Measurements from ENCODE around the gene ARF4.

ARF4 gene

GRCh38 chr3:57556459-57557084, 40.6 kb downstream of the ARF4 start:
- peak overlapping the region; percentile 89 to 100 for H3K4me3 ChIP-seq (ENCODE audit: low read length in 2 of 2)
- H3K4me1 ChIP-seq (ENCODE audit: control insufficient read depth in 2 of 2, insufficient read depth in 2 of 2, low read length in 2 of 2): peaks cover 18 to 23% of the 10 kb centered on the region in 2 donors
- peak overlapping the region; percentile 78 to 97 for H3K9ac ChIP-seq (ENCODE audit: low read depth in 1 of 2, low read length in 2 of 2)
- H3K27me3 ChIP-seq (ENCODE audit: control insufficient read depth in 2 of 2, insufficient read depth in 2 of 2, low read length in 2 of 2): no peaks in the 10 kb centered on the region
- H3K27ac ChIP-seq (ENCODE audit: low read depth in 2 of 2, low read length in 2 of 2): peak overlapping the region; percentile 89 to 91
- peaks cover 10 to 15% of the 10 kb centered on the region in 2 donors for H3K36me3 ChIP-seq (ENCODE audit: control insufficient read depth in 2 of 2, insufficient read depth in 2 of 2, low read length in 2 of 2)
- H3K9me3 ChIP-seq (ENCODE audit: control insufficient read depth in 2 of 2, low read length in 2 of 2): no peaks in the 10 kb centered on the region

GRCh38 chr3:57555738-57556458, 41.2 kb downstream of the ARF4 start, which contains the start of gene PDE12:
Gene PDE12 (plus strand): TSS chr3:57556274. CDS start chr3:57556380, 106 bp downstream.
- peaks cover 7 to 12% of the 10 kb centered on the region in 2 donors for H3K36me3 ChIP-seq (ENCODE audit: control insufficient read depth in 2 of 2, insufficient read depth in 2 of 2, low read length in 2 of 2)
- peak within 1 kb of the TSS; percentile 89 to 100 for H3K4me3 ChIP-seq (ENCODE audit: low read length in 2 of 2)
- H3K9ac ChIP-seq (ENCODE audit: low read depth in 1 of 2, low read length in 2 of 2): peak within 1 kb of the TSS; percentile 78 to 97
- H3K9me3 ChIP-seq (ENCODE audit: control insufficient read depth in 2 of 2, low read length in 2 of 2): no peaks in the 10 kb centered on the region
- no peaks in the 10 kb centered on the region for H3K27me3 ChIP-seq (ENCODE audit: control insufficient read depth in 2 of 2, insufficient read depth in 2 of 2, low read length in 2 of 2)
- peak within 1 kb of the TSS; percentile 89 to 91 for H3K27ac ChIP-seq (ENCODE audit: low read depth in 2 of 2, low read length in 2 of 2)
- H3K4me1 ChIP-seq (ENCODE audit: control insufficient read depth in 2 of 2, insufficient read depth in 2 of 2, low read length in 2 of 2): peaks cover 18 to 23% of the 10 kb centered on the region in 2 donors

GRCh38 chr3:57555306-57555705, 41.8 kb downstream of the ARF4 start:
- Histone ChIP-seq H3K9ac (ENCODE audit: low read depth in 1 of 2, low read length in 2 of 2) (peak overlapping the region; percentile 78 to 97), H3K4me1 (ENCODE audit: control insufficient read depth in 2 of 2, insufficient read depth in 2 of 2, low read length in 2 of 2) (peaks cover 18 to 23% of the 10 kb centered on the region in 2 donors), H3K36me3 (ENCODE audit: control insufficient read depth in 2 of 2, insufficient read depth in 2 of 2, low read length in 2 of 2) (peaks cover 7 to 8% of the 10 kb centered on the region in 2 donors), H3K4me3 (ENCODE audit: low read length in 2 of 2) (peak overlapping the region; percentile 89 to 100), H3K27me3 (ENCODE audit: control insufficient read depth in 2 of 2, insufficient read depth in 2 of 2, low read length in 2 of 2) (no peaks in the 10 kb centered on the region), H3K27ac (ENCODE audit: low read depth in 2 of 2, low read length in 2 of 2) (peak overlapping the region; percentile 89 to 91), H3K9me3 (ENCODE audit: control insufficient read depth in 2 of 2, low read length in 2 of 2) (no peaks in the 10 kb centered on the region)

GRCh38 chr3:57546616-57547015, 50.5 kb downstream of the ARF4 start:
- H3K9ac ChIP-seq (ENCODE audit: low read depth in 1 of 2, low read length in 2 of 2): no peak overlapping the region
- H3K4me1 ChIP-seq (ENCODE audit: control insufficient read depth in 2 of 2, insufficient read depth in 2 of 2, low read length in 2 of 2): peaks cover 0 to 2% of the 10 kb centered on the region in 2 donors
- H3K9me3 ChIP-seq (ENCODE audit: control insufficient read depth in 2 of 2, low read length in 2 of 2): no peaks in the 10 kb centered on the region
- H3K27ac ChIP-seq (ENCODE audit: low read depth in 2 of 2, low read length in 2 of 2): no peak overlapping the region
- H3K4me3 ChIP-seq (ENCODE audit: low read length in 2 of 2): no peak overlapping the region
- no peaks in the 10 kb centered on the region for H3K36me3 ChIP-seq (ENCODE audit: control insufficient read depth in 2 of 2, insufficient read depth in 2 of 2, low read length in 2 of 2)
- H3K27me3 ChIP-seq (ENCODE audit: control insufficient read depth in 2 of 2, insufficient read depth in 2 of 2, low read length in 2 of 2): no peaks in the 10 kb centered on the region

- H3K9ac ChIP-seq (ENCODE audit: low read depth in 1 of 2, low read length in 2 of 2): no peak overlapping the region
- H3K27ac ChIP-seq (ENCODE audit: low read depth in 2 of 2, low read length in 2 of 2): no peak overlapping the region
- no peaks in the 10 kb centered on the region for H3K27me3 ChIP-seq (ENCODE audit: control insufficient read depth in 2 of 2, insufficient read depth in 2 of 2, low read length in 2 of 2)
- no peak overlapping the region for H3K4me3 ChIP-seq (ENCODE audit: low read length in 2 of 2)
- peaks cover 0 to 2% of the 10 kb centered on the region in 2 donors for H3K4me1 ChIP-seq (ENCODE audit: control insufficient read depth in 2 of 2, insufficient read depth in 2 of 2, low read length in 2 of 2)
- H3K36me3 ChIP-seq (ENCODE audit: control insufficient read depth in 2 of 2, insufficient read depth in 2 of 2, low read length in 2 of 2): no peaks in the 10 kb centered on the region
- H3K9me3 ChIP-seq (ENCODE audit: control insufficient read depth in 2 of 2, low read length in 2 of 2): no peaks in the 10 kb centered on the region
These were observed 51.4 kb downstream of the ARF4 start for GRCh38 chr3:57545636-57546268.

- Histone ChIP-seq H3K9me3 (ENCODE audit: control insufficient read depth in 2 of 2, low read length in 2 of 2) (no peaks in the 10 kb centered on the region), H3K4me3 (ENCODE audit: low read length in 2 of 2) (peak within 1 kb of the TSS; percentile 49 to 64), H3K36me3 (ENCODE audit: control insufficient read depth in 2 of 2, insufficient read depth in 2 of 2, low read length in 2 of 2) (no peaks in the 10 kb centered on the region), H3K9ac (ENCODE audit: low read depth in 1 of 2, low read length in 2 of 2) (no peak within 1 kb of the TSS), H3K27ac (ENCODE audit: low read depth in 2 of 2, low read length in 2 of 2) (no peak within 1 kb of the TSS), H3K27me3 (ENCODE audit: control insufficient read depth in 2 of 2, insufficient read depth in 2 of 2, low read length in 2 of 2) (no peaks in the 10 kb centered on the region), H3K4me1 (ENCODE audit: control insufficient read depth in 2 of 2, insufficient read depth in 2 of 2, low read length in 2 of 2) (peaks cover 0 to 2% of the 10 kb centered on the region in 2 donors)
These were observed 52.7 kb downstream of the ARF4 start, which contains the start of gene DNAH12 for GRCh38 chr3:57544181-57545125. Gene DNAH12 (minus strand): TSS chr3:57544344. CDS start chr3:57542870, 1,474 bp downstream.

- Histone ChIP-seq H3K9ac (ENCODE audit: low read depth in 1 of 2, low read length in 2 of 2) (no peak overlapping the region), H3K4me3 (ENCODE audit: low read length in 2 of 2) (no peak overlapping the region), H3K27ac (ENCODE audit: low read depth in 2 of 2, low read length in 2 of 2) (no peak overlapping the region), H3K27me3 (ENCODE audit: control insufficient read depth in 2 of 2, insufficient read depth in 2 of 2, low read length in 2 of 2) (no peaks in the 10 kb centered on the region), H3K9me3 (ENCODE audit: control insufficient read depth in 2 of 2, low read length in 2 of 2) (no peaks in the 10 kb centered on the region), H3K36me3 (ENCODE audit: control insufficient read depth in 2 of 2, insufficient read depth in 2 of 2, low read length in 2 of 2) (no peaks in the 10 kb centered on the region), H3K4me1 (ENCODE audit: control insufficient read depth in 2 of 2, insufficient read depth in 2 of 2, low read length in 2 of 2) (no peaks in the 10 kb centered on the region)
These were observed 58.7 kb downstream of the ARF4 start for GRCh38 chr3:57538465-57538864.

GRCh38 chr3:57530071-57530608, 67.0 kb downstream of the ARF4 start:
- Histone ChIP-seq H3K9ac (ENCODE audit: low read depth in 1 of 2, low read length in 2 of 2) (no peak overlapping the region), H3K4me1 (ENCODE audit: control insufficient read depth in 2 of 2, insufficient read depth in 2 of 2, low read length in 2 of 2) (peaks cover 0 to 3% of the 10 kb centered on the region in 2 donors), H3K4me3 (ENCODE audit: low read length in 2 of 2) (no peak overlapping the region), H3K27ac (ENCODE audit: low read depth in 2 of 2, low read length in 2 of 2) (no peak overlapping the region), H3K27me3 (ENCODE audit: control insufficient read depth in 2 of 2, insufficient read depth in 2 of 2, low read length in 2 of 2) (no peaks in the 10 kb centered on the region), H3K36me3 (ENCODE audit: control insufficient read depth in 2 of 2, insufficient read depth in 2 of 2, low read length in 2 of 2) (no peaks in the 10 kb centered on the region), H3K9me3 (ENCODE audit: control insufficient read depth in 2 of 2, low read length in 2 of 2) (no peaks in the 10 kb centered on the region)
